HG02763 (cell line): Measurements from ENCODE around the gene ERBIN.
"Not testable (repeated sequence)": the region's sequence is repeated elsewhere in the genome, so short reads cannot be mapped to it uniquely, and the experiment has no call there.

Source experiments
- ATAC-seq: cut with Tn5 transposase; IDR thresholded peaks from one replicate; pipeline ENCODE4 v1.9.1; 2021; ENCODE audit warnings: mild to moderate bottlenecking, moderate library complexity; ENCODE audit not compliant: unreplicated experiment

Gene ERBIN

GRCh38 chr5:65915661-65916060, 10.7 kb upstream of the ERBIN start:
- ATAC-seq = not testable (repeated sequence)

GRCh38 chr5:65916066-65916465, 10.3 kb upstream of the ERBIN start:
- no peak for ATAC-seq

GRCh38 chr5:65916636-65917035, 9.7 kb upstream of the ERBIN start:
- ATAC-seq = no peak

- ATAC-seq = no peak
Measured at GRCh38 chr5:65919773-65920172, 6.6 kb upstream of the ERBIN start.

GRCh38 chr5:65923339-65923738, 3.0 kb upstream of the ERBIN start:
- no peak for ATAC-seq

- ATAC-seq = no peak
Measured at GRCh38 chr5:65924366-65925043, 1.9 kb upstream of the ERBIN start.

- ATAC-seq = peak; percentile 53
Measured at GRCh38 chr5:65925044-65925600, 1.3 kb upstream of the ERBIN start.

- ATAC-seq = peak; percentile 66
Measured at GRCh38 chr5:65925601-65926275, 637 bp upstream of the ERBIN start.

GRCh38 chr5:65926893-65927292, 518 bp downstream of the ERBIN start:
- no peak for ATAC-seq

GRCh38 chr5:65927503-65928321, 1.3 kb downstream of the ERBIN start:
- peak; percentile 23 for ATAC-seq

- no peak for ATAC-seq
Measured at GRCh38 chr5:65928322-65928752, 2.0 kb downstream of the ERBIN start.

- no peak for ATAC-seq
Measured at GRCh38 chr5:65928860-65929259, 2.5 kb downstream of the ERBIN start.

GRCh38 chr5:65932676-65933075, 6.3 kb downstream of the ERBIN start:
- ATAC-seq = no peak

GRCh38 chr5:65933295-65933694, 6.9 kb downstream of the ERBIN start:
- ATAC-seq = no peak

- ATAC-seq = peak; percentile 77
Measured at GRCh38 chr5:65938256-65938655, 11.9 kb downstream of the ERBIN start.

- ATAC-seq = no peak
Measured at GRCh38 chr5:65943771-65944170, 17.4 kb downstream of the ERBIN start.

- ATAC-seq = no peak
Measured at GRCh38 chr5:65946198-65946745, 19.9 kb downstream of the ERBIN start.

GRCh38 chr5:65948115-65948747, 21.9 kb downstream of the ERBIN start:
- no peak for ATAC-seq

- ATAC-seq = no peak
Measured at GRCh38 chr5:65951330-65951729, 25.0 kb downstream of the ERBIN start.

- no peak for ATAC-seq
Measured at GRCh38 chr5:65952259-65952658, 25.9 kb downstream of the ERBIN start.

- no peak for ATAC-seq
Measured at GRCh38 chr5:65954200-65954599, 27.8 kb downstream of the ERBIN start.
